NK-92 (cell line): ENCODE measurements around the gene GUCD1.

ENCODE experiments used
- DNase-seq: peaks from one replicate; lab custom pipeline; 2025; ENCODE audit not compliant: unreplicated experiment; lab: John Stamatoyannopoulos, UW

GUCD1 gene

DNA sequence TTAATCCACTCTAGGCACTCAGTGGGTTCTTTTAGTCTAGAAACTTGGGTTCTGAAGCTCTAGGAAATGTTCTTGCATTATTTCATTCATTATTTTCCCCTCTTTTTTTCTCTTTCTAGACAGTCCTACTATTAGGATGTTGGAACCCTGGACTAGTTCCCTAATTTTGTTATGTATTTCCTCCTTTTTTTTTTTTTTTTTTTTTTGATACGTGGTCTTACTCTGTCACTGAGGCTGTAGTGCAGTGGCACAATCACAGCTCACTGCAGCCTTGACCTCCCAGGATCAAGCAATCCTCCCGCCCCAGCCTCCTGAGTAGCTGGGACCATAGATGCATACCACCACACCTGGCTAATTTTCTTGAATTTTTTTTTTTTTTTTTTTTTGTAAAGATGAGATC is 50.4 kb downstream of the GUCD1 start:
- no peak for DNase-seq

DNA sequence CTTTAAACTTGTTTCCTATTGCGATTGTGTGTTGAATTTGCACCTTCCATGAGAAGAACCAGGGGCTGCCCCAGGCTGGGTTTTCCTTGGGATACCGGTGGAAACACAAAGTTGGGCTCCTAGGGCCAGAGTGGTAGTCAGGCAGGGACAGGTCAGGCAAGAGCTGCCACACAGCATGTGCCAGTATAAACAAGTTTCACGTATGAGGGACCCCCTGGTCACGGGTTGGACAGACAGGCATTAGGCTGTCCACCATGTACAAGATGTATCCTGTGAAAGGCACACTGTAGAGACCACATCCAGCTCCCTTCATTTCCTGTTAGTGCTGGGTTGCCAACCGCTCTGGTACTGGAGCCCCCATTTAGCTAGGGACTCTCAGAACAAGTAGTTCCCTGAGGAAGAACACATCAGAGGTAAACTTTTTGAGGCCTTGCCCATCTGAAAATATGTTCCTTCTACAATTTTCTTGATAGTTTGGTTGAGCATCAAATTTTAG is 51.0 kb downstream of the GUCD1 start:
- DNase-seq: no peak

GRCh38 chr22:24503137-24503842 is 51.6 kb downstream of the GUCD1 start:
- DNase-seq: no peak

GRCh38 chr22:24502541-24502940 is 52.4 kb downstream of the GUCD1 start:
- no peak for DNase-seq

DNA sequence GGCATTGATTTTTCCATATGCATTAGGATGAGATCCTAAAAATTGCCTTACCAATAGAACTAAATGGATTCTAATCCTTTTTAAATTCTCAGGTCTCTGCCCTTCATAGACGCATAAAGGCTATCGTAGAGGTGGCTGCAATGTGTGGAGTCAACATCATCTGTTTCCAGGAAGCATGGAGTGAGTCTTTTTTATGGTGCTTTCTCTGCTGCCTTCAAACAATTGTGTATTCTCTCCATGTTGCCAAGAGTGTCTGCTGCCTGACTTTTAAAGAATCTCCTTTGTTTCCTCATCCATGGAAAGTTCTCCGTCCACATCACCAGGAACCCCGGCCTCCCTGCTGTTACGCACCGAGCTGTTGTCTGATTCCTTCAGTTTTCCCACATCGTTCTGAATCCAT is 52.9 kb downstream of the GUCD1 start:
- no peak for DNase-seq

DNA sequence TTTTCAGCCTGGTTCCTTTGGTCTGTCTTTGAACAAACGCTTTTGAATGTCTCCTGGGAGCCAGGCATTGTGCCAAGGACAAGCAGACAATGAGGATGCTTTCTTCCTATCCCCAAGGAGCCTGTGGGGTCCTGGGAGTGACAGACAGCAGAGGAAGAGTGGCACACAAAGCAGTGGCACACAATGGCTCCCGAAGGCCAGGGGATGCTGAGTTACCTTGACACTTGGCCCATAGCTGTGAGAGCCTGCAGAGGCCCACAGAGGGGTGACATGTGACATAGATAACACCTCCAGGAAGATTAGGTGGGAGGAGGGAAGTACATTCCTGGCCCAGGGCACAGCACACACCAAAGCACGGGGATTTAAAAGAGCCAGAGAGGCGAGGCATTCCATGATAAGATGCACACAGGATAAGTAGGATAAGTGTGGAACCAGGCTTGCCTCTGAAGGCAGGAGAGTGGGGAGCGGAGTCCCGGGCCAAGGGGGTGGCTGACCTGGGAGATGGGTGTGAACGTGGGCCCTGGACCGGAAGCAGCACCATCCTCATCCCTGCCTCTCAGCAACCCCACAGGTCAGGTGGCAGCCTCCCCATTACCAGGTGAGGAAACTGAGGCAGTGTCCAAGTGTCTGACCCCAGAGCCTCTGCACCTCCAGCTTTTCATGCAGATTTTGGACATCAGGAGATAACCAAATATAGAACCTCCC is 53.5 kb downstream of the GUCD1 start:
- no peak for DNase-seq

DNA sequence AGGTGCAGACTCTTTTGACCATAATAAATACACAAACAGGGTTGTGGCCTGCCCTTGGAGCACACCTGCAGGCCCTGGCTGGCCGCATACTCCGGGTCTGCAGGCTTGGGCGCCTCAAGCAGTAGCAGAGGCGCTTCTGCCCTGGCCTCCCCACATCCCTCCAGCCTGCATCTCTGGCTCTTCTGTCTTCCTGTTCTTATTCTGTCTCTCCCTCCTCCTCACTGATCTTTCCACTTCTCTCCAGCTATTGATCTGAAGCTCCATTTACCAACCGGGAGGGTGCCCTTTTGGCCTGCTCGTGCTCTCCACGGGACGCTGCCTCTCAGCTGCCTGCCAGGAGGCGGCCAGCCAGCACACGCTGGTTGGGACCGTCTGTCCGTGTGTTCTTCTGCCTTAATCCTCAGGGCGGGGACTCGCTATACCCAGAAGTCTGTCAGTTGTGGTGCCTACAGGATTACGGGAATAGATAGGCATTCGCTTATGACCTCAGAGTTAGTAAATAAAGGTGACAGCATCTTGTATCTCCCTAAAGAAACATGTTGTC is 54.6 kb downstream of the GUCD1 start:
- no peak for DNase-seq

DNA sequence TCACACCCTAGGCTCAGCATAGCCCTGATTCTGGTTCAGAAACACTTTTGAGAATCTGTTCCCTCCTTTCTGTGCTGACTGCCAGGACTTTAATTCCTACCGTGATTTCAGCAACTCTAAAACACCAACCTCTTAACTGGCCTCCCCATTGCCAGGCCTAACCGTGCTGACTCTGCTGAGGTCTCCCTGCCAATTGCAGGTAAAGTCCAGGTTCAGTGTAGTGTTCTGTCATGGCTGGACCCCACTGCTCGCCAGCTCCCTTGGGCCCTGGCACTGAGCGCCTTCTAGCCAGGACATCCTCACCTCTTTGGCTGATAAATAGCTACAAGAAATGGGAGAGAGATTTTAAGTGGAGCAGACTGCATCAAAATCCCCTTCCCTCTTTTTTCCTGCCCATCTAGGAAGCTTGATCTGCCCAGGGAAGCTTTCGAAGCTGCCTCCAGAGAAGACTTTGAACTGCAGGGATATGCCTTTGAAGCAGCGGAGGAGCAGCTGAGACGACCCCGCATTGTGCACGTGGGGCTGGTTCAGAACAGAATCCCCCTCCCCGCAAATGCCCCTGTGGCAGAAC is 55.1 kb downstream of the GUCD1 start:
- no peak for DNase-seq

DNA sequence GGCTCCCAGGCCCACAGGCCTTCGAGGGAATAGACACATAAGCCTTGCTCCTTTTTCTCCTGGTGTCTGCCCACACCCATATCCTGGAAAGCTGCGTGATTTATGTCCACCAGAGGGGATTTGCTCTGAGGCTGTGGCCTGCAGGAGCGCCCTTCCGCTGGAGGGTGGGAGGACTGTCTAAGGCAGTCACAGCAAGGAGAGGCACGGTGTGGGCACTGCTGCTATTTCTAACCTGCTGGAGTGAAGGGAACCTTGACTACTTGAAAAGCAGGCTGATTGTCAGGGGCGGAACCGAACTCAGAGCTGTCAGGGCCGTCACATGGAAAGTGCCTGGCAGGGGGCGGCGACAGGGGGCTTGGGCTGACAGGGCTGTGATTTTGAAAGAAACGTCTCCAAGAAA is 56.1 kb downstream of the GUCD1 start:
- DNase-seq: no peak

DNA sequence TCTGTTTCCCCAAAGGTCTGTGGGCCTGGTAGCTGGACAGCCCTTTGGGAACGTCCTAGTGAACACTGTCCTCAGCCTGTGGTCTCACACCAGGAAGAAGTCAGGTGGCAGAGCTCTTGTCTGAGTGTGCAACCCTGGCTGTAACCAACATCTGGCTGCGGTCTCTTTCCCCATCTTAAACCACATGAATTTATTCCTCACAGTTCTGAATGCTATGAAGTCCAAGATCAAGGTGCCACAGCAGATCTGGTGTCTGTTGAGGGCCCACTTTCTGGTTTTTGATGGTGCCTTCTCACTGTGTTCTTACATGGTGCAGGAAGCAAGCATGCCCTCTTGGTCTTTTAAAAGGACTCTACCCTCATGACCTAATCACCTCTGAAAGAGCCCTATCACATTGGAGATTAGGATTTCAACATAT is 57.1 kb downstream of the GUCD1 start:
- DNase-seq: no peak

DNA sequence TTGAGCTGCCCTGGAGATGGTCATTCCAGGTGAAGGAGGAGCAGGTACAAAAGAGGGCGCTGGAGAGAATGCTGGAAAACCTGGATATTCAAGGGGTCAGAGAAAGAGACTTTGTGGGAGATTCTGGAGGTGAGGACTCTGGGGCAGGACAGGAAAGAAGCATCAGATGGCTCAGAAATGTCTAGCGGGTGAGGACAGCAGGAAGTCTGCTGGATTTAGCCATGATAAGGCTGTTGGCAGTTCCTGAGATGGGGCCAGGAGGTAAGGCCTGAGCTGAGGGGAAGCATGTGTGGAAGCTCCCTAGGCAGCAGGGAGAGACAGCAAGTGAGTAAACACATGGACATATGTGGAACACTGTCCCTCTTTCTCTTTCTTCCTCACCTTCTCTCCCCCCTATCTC is 58.3 kb downstream of the GUCD1 start:
- no peak for DNase-seq

DNA sequence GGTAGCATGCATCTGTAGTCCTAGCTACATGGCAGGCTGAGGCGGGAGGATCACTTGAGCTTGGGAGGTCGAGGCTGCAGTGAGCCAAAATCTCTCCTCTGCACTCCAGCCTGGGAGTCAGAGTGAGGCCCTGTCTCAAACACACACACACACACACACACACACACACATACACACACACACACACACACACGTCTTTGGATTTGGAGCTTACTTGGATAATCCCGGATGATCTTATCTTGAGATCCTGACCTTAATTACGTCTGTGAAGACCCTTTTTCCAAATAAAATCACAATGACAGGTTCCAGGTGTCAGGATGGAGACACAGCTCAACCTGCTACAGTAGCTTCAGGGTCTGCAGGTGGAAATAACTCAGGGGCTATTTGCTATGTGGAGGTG is 58.7 kb downstream of the GUCD1 start:
- DNase-seq: no peak

DNA sequence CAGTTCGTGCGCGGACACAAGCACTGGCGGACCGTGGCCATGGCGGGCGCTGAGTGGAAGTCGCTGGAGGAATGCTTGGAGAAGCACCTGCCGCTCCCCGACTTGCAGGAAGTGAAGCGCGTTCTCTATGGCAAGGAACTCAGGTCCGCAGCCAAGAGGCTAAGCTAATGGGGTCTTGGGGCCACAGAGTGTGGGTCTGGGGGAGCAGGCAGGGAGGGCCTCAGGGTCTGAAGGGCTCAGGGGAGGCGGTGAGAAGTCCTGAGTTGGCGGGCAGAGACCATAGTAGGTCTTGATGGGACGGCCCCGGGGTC is 59.6 kb downstream of the GUCD1 start:
- DNase-seq: no peak

DNA sequence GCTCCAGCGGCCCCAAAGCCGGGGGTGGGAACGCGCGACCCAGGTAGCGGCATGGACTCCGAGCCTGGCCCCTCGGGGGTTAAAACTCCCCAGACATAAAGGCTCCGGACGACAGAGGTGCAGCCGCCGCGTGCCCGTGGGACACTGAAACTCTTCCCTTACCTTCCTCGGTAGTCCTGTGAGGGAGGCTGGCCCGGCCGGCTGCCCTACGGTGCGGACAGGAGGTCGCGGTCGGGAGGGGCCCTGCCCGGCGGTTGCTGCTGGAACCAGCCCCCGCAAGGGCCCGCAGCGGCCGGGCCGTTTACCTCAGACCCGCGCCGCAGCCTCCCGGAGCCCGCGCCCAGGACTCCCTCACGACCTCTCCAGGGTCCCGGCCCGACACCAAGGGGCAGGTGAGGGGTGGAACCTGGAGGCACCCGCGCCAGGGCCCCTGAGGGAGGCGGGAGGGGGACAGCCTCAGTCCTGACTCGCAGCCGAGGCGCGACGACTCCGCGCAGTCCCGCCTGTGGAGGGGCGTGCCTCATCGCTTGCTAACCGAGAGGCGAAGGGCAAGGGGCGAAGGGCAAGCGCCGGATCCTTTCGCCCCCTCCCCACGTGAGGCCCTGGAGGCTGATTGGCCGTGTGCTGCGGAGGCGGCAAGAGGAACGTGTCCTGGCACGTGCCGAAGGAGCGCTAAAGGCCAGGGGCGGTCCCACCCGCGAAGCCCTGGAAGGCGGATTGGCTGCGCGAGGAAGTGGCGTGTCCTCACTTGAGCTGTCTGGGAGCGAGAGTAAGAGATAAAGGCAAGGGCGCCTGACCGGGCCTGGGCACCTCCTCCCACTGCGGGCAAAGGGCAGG is 60.2 kb downstream of the GUCD1 start, which contains the start of gene UPB1:
Gene UPB1, plus strand, starts transcription at position 805 of the 837 bp plus-strand sequence. CDS start 72 bp downstream, outside the sequence.
- DNase-seq: no peak

- no peak for DNase-seq
These were observed 60.8 kb downstream of the GUCD1 start for GRCh38 chr22:24494167-24494527.

DNA sequence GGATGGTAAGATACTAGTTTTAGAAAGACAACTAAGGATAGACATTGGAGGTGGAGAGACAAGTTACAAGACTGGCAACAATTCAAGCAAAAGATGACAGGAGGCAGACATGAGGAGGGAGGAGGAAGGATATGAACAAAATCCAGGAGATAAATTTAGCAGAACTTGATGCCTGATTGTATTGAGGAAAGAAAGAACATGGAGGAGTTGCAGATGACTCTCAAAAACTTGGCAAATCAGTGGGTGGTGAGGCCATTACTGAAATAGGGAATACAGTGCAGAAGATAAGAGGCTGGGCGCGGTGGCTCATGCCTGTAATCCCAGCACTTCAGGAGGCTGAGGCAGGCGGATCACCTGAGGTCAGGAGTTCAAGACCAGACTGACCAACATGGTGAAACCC is 62.5 kb downstream of the GUCD1 start:
- no peak for DNase-seq
